ENCODE data around the gene PEX19. TPM values are rescaled to one million over a fixed set of nuclear protein-coding genes. Genes with fewer than 3 reads are reported as not detected.

PEX19 gene
- total RNA-seq, 4 donors from 2014 or later, result 43.6 to 54.2 (median 46.1) TPM

- intact Hi-C loops (cut with DNase I), result no loop called here
- DNase-seq (ENCODE audit: extremely low spot score), result no peak
- TF ChIP-seq EP300 (IDR thresholded peaks at IDR 0.05) (no peak), POLR2AphosphoS5 (IDR thresholded peaks at IDR 0.05) (peak in 1 of 2 donors; percentile 19)
- Histone ChIP-seq H3K4me3 (peak overlapping the region; percentile 68 to 94 (median 76)), H3K36me3 (peaks cover 35 to 52% (median 42%) of the 10 kb centered on the region in 4 donors), H3K27me3 (no peaks in the 10 kb centered on the region), H3K27ac (replicated peaks in 1 of 4) (peak overlapping the region; percentile 73 to 87 (median 85)), H3K4me1 (peaks cover 17 to 34% (median 24%) of the 10 kb centered on the region in 4 donors), H3K9me3 (no peaks in the 10 kb centered on the region)
- WGBS, result 2% methylated on average over 15 of the region's 15 CpGs
These were observed 632 bp downstream of the PEX19 start for GRCh38 chr1:160284220-160284781.

GRCh38 chr1:160282807-160283206, 2.1 kb downstream of the PEX19 start:
- TF ChIP-seq EP300 (IDR thresholded peaks at IDR 0.05) (no peak), POLR2AphosphoS5 (IDR thresholded peaks at IDR 0.05) (no peak), CTCF (IDR thresholded peaks at IDR 0.05) (no peak), POLR2A (IDR thresholded peaks at IDR 0.05; ENCODE audit: low read depth) (no peak)
- Histone ChIP-seq H3K9me3 (no peaks in the 10 kb centered on the region), H3K27ac (replicated peaks in 1 of 4) (no peak overlapping the region), H3K36me3 (peaks cover 45 to 55% (median 50%) of the 10 kb centered on the region in 4 donors), H3K4me3 (no peak overlapping the region), H3K4me1 (peaks cover 19 to 34% (median 24%) of the 10 kb centered on the region in 4 donors), H3K27me3 (no peaks in the 10 kb centered on the region)
- WGBS, result 88% methylated on average over 7 of the region's 7 CpGs
- intact Hi-C loops (cut with DNase I), result loop anchor here (2.0 kb wide), 1 partner anchor 188 kb away; no protein-coding TSS in a partner anchor
- no peak for DNase-seq (ENCODE audit: extremely low spot score)

- Histone ChIP-seq H3K36me3 (peaks cover 56 to 72% (median 62%) of the 10 kb centered on the region in 4 donors), H3K27me3 (no peaks in the 10 kb centered on the region), H3K27ac (replicated peaks in 1 of 4) (no peak overlapping the region), H3K4me3 (no peak overlapping the region), H3K4me1 (peaks cover under 1 to 16% (median 7%) of the 10 kb centered on the region in 4 donors), H3K9me3 (no peaks in the 10 kb centered on the region)
- DNase-seq (ENCODE audit: extremely low spot score), result no peak
- intact Hi-C loops (cut with DNase I), result no loop called here
- WGBS, result 87% methylated on average over 4 of the region's 4 CpGs
- TF ChIP-seq POLR2A (IDR thresholded peaks at IDR 0.05; ENCODE audit: low read depth) (no peak), CTCF (IDR thresholded peaks at IDR 0.05) (no peak), POLR2AphosphoS5 (IDR thresholded peaks at IDR 0.05) (no peak)
These were observed 6.9 kb downstream of the PEX19 start for GRCh38 chr1:160277987-160278386.

GRCh38 chr1:160277330-160277729, 7.6 kb downstream of the PEX19 start:
- H3K4me3 ChIP-seq, result no peak overlapping the region
- no peak for DNase-seq (ENCODE audit: extremely low spot score)
- TF ChIP-seq POLR2A (IDR thresholded peaks at IDR 0.05; ENCODE audit: low read depth) (no peak), CTCF (IDR thresholded peaks at IDR 0.05) (no peak), EP300 (IDR thresholded peaks at IDR 0.05) (no peak), POLR2AphosphoS5 (IDR thresholded peaks at IDR 0.05) (no peak)
- no peaks in the 10 kb centered on the region for H3K27me3 ChIP-seq
- intact Hi-C loops (cut with DNase I), result no loop called here
- peaks cover 51 to 66% (median 58%) of the 10 kb centered on the region in 4 donors for H3K36me3 ChIP-seq
- no peak overlapping the region for H3K27ac ChIP-seq (replicated peaks in 1 of 4)
- no peaks in the 10 kb centered on the region for H3K9me3 ChIP-seq
- H3K4me1 ChIP-seq, result peaks cover 0 to 10% (median 6%) of the 10 kb centered on the region in 4 donors
- WGBS, result 87% methylated on average over 2 of the region's 2 CpGs

GRCh38 chr1:160271025-160271424, 13.9 kb downstream of the PEX19 start:
- DNase-seq (ENCODE audit: extremely low spot score), result no peak
- intact Hi-C loops (cut with DNase I), result no loop called here
- Histone ChIP-seq H3K27me3 (no peaks in the 10 kb centered on the region), H3K9me3 (no peaks in the 10 kb centered on the region), H3K4me1 (no peaks in the 10 kb centered on the region), H3K4me3 (no peak overlapping the region), H3K36me3 (peaks cover 0 to 3% (median 0%) of the 10 kb centered on the region in 4 donors), H3K27ac (replicated peaks in 1 of 4) (no peak overlapping the region)
- TF ChIP-seq CTCF (IDR thresholded peaks at IDR 0.05), result no peak
- TF ChIP-seq POLR2A (IDR thresholded peaks at IDR 0.05; ENCODE audit: low read depth), result no peak
- TF ChIP-seq EP300 (IDR thresholded peaks at IDR 0.05), result no peak
- TF ChIP-seq POLR2AphosphoS5 (IDR thresholded peaks at IDR 0.05), result no peak
- WGBS, result 93% methylated on average over 1 of the region's 1 CpG

Data from esophagus muscularis mucosa (tissue), 4 donors.